Measurements from ENCODE around the gene IL11.

IL11 gene

GRCh38 chr19:55321466-55322137 lies 48.7 kb downstream of the IL11 start:
- no peak for DNase-seq

- no peak for DNase-seq
These were observed 49.3 kb downstream of the IL11 start for GRCh38 chr19:55320844-55321419.

- no peak for DNase-seq
These were observed 50.5 kb downstream of the IL11 start for GRCh38 chr19:55319785-55320184.

GRCh38 chr19:55316646-55317045 lies 53.6 kb downstream of the IL11 start:
- DNase-seq, result no peak

GRCh38 chr19:55315956-55316525 lies 54.2 kb downstream of the IL11 start:
- DNase-seq, result no peak

GRCh38 chr19:55314396-55314795 lies 55.9 kb downstream of the IL11 start:
- DNase-seq, result no peak

All from activated naive CD4-positive, alpha-beta T cell treated with Interleukin-2 at 50 U/mL for 16 hours (primary cell).